Mammary epithelial cell (primary cell): ENCODE results near the gene IDH3G.

Experiments
- CTCF ChIP-seq, 2 donors: IDR thresholded peaks in 1 of 2; conservative IDR thresholded peaks in 1 of 2; 2 replicates each; pipeline ENCODE4 v1.5.1; 2011 to 2012; ENCODE audit warnings: inconsistent platforms in 2 of 2, low read length in 2 of 2, mild to moderate bottlenecking in 2 of 2, control low read depth in 1 of 2, low read depth in 1 of 2; ENCODE audit not compliant: insufficient read depth in 1 of 2; ENCODE audit errors: extremely low read depth in 1 of 2
- EZH2 ChIP-seq: IDR thresholded peaks from 2 replicates; pipeline ENCODE4 v1.6.1; 2012; ENCODE audit warnings: low read length, inconsistent platforms, borderline replicate concordance

GRCh38 chrX:153800746-153801145, 6.6 kb upstream of the IDH3G start:
- no peak for TF ChIP-seq EZH2
- no peak for TF ChIP-seq CTCF (conservative IDR thresholded peaks at IDR 0.05 in 1 of 2, IDR thresholded peaks at IDR 0.05 in 1 of 2; ENCODE audit: extremely low read depth in 1 of 2, insufficient read depth in 1 of 2, low read depth in 1 of 2, low read length in 2 of 2)
